GM19455 (cell line): ENCODE data around the gene SH3GLB2.

Experiments
- ATAC-seq: cut with Tn5 transposase; IDR thresholded peaks from one replicate; pipeline ENCODE4 v1.9.1; 2021; ENCODE audit not compliant: unreplicated experiment

Gene SH3GLB2

GRCh38 chr9:129028192-129028966, at the start of gene SH3GLB2:
SH3GLB2 (minus strand) TSS chr9:129028331; CDS start chr9:129028154, 177 bp downstream.
- ATAC-seq, result peak; percentile 65

DNA sequence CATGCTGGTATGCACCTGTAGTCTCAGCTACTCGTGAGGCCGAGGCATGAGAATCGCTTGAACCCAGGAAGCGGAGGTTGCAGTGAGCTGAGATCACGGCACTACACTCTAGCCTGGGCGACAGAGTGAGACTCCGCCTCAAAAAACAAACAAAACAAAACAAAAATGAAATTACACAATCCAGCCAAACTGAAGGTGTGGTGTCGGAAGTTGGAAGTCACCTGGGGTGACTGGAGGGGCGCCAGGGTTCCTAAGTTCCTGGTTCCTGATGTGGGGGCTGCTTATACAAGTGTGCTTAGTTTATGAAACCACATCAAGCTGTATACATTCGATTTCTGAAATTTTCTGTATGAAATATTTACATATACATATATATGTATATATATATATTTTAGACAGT, 49.1 kb upstream of the SH3GLB2 start:
- ATAC-seq, result no peak

DNA sequence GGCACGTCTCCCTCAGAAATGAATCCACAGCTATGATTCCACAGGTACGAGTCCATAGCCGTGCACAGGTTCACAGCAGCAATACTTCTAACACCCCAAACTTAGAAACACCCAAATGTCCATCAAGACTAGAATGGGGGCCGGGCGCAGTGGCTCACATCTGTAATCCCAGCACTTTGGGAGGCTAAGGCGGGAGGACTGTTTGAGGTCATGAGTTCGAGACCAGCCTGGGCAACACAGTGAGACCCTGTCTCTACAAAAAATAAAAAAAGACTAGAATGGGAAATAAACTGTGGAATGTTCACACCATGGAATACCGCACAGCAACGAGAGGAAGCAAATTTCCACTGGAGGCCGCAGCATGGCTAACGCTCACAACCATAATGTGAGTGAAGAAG, 48.5 kb upstream of the SH3GLB2 start:
- ATAC-seq, result no peak

DNA sequence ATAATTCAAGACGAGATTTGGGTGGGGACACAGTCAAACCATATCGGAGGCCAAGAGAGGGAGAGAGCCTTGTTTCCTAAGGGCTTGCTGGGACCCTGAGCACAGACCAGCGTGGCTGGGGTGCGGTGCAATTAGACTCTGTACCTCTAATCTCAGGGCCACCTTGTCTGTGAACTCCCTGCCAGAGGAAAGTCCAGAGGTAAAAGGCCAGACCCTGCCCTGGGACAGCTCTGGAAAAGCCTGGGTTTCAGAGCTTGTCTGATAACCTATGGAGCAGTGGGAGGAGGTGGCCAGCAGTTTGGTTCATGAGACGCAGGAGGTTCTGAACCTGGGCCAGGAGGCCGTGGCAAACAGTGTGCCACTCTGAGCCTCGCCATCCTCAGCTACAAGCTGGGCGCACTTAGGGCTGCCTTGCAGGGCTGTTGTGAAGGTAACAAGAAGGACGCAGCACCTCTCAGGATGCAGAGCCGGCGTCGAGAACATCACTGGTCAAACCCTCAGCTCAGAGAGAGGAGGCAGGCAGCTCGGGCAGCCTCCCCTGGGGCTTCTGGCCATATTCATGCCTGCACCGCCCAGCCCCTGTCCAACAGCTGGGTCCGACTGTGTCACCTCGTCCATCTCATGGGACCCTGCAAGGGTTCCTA, 48.0 kb upstream of the SH3GLB2 start:
- ATAC-seq, result no peak

DNA sequence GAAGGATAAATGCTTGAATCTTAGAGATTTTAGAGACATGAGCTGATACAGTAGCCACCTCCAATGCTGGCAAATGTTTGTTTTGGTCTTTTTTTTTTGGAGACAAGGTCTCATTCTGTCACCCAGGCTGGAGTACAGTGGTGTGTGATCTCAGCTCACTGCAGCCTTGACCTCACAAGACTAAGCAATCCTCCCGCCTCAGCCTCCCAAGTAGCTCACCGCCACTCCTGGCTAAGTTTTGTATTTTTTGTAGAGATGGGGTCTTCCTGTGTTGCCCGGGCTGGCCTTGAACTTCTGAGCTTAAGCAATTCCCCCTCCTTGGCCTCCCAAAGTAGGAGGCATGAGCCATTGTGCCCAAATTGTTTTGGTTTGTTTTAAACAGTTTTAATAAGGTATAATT, 46.0 kb upstream of the SH3GLB2 start:
- no peak for ATAC-seq

DNA sequence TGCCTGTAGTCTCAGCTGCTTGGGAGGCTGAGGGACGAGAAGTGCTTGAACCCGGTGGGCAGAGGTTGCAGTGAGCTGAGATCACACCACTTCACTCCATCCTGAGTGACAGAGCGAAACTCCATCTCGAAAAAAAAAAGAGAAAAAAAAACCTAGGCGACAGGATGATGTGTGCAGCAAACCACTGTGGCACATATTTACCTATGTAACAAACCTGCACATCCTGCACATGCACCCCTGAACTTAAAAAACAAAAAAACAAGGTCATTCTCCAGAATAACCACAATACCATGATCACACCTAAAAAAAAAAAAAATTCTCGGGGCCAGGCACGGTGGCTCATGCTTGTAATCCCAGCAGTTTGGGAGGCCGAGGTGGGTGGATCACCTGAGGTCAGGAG, 45.3 kb upstream of the SH3GLB2 start:
- no peak for ATAC-seq

DNA sequence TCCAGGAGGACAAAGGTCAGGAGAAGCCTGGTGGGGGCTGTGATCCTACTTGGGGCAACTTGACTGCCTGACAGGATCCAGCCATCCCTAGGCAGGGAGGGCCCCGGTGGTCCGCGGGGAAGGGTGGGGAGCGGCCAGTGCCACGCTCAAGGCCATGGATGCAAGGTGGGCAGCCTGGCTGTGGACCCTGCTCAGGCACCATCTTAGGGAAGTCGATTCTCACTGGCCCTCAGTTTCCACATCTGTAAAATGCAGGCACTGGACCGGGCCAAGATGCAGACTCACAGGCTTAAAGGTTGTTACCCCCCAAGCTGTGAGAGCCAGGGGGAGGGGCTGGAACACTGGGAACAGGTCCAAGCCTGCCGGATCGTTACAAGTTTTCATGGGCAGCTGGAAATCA, 44.0 kb upstream of the SH3GLB2 start:
- ATAC-seq, result no peak

GRCh38 chr9:129071526-129072126, 43.5 kb upstream of the SH3GLB2 start:
- no peak for ATAC-seq

DNA sequence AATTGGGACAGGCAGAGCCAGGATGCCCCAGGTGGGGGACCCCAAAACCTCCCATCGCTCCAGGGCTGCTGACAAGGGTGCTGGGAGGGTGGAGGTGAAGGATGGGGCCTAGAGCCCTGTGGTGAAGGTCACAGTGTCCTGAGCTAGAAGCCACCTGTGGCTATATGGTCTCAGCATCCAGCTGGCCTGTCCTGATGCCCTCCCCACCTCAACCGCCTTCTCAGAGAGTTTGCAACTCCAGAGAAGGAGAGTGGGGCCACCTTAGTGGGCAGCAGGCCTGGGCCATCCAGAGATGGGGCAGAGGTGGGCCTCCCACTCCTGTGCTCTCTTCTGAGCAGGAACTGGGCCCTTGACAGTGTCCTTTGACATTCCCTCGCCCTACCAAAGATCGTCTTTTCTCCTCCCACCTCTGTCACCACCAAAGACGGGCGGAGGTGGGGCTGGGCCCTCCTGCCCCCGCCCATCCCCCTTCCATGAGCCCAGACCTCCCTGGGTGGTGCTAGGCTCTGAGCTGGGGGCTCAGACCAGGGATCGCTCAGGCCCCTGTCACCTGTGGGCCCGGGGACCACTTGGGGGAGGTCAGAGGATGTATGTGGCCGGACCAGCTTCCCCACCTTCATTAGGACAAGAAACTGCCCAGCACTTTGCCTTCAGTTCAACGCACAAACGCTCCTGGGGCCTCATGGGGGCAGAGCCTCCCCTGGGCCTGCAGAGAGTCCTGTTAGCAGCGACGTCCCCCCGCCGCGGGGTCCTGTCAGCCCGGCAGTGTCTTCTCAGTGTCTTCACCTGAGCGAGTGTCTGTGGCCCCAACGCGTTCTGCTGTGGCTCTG, 42.8 kb upstream of the SH3GLB2 start:
- ATAC-seq, result no peak

DNA sequence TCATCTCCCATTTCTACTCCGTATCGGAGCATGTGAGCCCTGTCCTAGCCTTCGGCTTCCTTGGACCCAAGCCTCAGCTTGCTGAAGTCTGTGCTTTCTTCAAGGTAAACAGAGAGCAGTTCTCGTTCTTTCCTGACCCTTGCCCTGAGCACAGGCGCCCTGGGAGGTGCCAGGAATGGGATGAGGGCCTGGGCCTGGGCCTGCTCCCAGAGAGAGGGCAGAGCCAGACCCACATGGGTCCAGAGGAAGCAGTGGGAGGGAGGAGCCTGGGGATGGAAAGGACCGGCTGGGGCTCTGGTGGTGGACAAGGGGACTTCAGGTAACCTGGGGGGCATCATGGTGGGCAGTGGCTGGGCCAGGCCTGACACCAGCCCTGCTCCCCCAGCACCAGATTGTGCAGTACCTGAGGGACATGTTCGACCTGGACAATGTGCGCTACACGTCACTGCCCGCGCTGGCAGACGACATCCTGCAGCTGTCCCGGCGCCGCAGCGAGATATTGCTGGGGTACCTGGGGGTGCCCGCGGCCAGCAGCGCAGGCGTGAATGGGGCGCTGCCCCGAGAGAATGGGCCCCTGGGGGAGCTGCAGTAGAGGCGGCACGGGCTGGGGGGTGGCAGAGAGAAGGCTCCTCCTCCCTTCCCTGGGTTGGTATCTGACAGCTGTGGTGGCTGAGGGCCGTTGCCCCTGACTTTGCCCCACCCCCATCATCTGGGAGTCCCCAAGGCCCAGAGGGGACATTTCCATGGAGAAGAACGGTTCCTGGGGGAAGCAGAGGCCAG, 41.9 kb upstream of the SH3GLB2 start:
- ATAC-seq, result no peak

- no peak for ATAC-seq
Measured at GRCh38 chr9:129068990-129069861, 41.1 kb upstream of the SH3GLB2 start.

GRCh38 chr9:129068110-129068509, 40.0 kb upstream of the SH3GLB2 start:
- no peak for ATAC-seq

- no peak for ATAC-seq
Measured at GRCh38 chr9:129064499-129064908, 36.4 kb upstream of the SH3GLB2 start.

GRCh38 chr9:129063061-129063460, 34.9 kb upstream of the SH3GLB2 start:
- ATAC-seq, result no peak

GRCh38 chr9:129060991-129061390, 32.9 kb upstream of the SH3GLB2 start:
- ATAC-seq, result no peak

DNA sequence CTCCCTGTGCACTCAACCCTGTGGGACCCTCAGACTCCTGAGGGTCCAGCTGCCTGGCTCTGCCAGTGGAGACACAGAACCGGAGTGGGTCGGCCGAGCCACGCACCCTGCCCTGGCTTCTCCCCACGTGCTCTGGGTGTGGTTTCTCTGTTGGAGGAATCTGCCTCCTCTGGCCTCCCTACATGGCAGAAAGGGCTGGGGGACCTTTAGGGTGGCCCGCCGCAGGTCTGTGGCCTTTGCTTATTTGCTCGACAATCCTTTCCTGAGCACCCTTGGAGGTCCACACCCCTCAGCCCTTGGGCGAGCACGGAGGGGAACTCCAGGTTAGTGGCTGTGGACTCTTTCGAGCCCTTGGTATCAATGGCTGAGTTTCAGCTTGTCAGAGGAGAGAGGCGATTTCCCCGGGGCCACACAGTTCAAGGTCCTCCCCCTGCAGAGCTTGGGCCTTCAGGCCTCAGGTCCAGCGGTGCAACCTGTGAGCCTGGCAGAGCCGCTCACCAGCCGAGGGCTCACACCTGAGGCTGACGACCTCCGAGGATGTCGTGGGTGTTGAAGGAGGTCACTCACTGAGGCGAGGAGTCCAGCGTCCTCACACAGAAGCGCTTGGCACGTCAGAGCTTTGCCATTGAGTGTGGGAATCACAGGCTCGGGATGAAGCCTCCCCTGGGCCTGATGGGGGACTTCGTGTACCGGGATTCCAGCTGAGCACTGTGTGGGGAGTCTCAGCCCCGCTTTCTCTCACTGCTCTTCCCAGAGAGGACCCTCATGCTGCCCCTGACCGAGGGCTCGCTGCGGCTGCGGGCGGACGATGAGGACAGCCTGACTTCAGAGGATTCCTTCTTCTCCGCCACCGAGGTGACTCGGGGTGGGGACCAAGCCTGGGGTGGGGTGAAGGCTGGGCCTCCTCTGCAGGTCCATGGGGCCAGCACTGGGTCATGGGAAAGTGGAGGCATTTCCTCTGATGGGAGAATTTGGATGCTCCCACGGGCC, 32.0 kb upstream of the SH3GLB2 start:
- ATAC-seq, result no peak

GRCh38 chr9:129058965-129059795, 31.0 kb upstream of the SH3GLB2 start:
- no peak for ATAC-seq
